HG02759 (cell line): ENCODE results near the gene ATP7B.
"Not testable (repeated sequence)": the region's sequence is repeated elsewhere in the genome, so short reads cannot be mapped to it uniquely, and the experiment has no call there.

Experiments
- ATAC-seq: cut with Tn5 transposase; IDR thresholded peaks from one replicate; pipeline ENCODE4 v1.9.1; 2021; ENCODE audit warnings: mild to moderate bottlenecking, moderate library complexity; ENCODE audit not compliant: unreplicated experiment

ATP7B gene

GRCh38 chr13:52006523-52007245, 4.6 kb downstream of the ATP7B start:
- ATAC-seq, result no peak

DNA sequence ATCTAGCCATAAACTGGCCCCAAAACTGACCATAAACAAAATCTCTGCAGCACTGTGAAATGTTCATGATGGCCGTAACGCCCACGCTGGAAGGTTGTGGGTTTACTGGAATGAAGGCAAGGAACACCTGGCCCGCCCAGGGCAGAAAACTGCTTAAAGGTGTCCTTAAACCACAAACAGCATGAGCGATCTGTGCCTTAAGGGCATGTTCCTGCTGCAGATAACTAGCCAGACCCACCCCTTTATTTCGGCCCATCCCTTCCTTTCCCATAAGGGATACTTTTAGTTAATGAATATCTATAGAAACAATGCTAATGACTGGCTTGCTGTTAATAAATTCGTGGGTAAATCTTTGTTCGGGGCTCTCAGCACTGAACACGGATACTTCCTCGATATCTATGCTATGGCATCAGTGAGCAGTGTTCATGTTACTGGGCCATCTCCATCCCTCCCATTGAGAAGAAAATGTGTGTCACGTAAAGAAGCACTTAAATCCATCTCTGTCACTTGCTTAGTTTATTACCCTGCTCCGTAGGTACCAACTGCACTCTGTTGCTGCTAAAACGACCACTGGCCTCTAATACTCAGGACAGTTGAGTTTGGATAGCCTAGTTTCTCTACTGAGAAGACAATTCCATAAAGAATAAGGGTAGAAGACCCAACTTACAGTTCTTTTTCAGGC, 5.3 kb downstream of the ATP7B start:
- no peak for ATAC-seq

DNA sequence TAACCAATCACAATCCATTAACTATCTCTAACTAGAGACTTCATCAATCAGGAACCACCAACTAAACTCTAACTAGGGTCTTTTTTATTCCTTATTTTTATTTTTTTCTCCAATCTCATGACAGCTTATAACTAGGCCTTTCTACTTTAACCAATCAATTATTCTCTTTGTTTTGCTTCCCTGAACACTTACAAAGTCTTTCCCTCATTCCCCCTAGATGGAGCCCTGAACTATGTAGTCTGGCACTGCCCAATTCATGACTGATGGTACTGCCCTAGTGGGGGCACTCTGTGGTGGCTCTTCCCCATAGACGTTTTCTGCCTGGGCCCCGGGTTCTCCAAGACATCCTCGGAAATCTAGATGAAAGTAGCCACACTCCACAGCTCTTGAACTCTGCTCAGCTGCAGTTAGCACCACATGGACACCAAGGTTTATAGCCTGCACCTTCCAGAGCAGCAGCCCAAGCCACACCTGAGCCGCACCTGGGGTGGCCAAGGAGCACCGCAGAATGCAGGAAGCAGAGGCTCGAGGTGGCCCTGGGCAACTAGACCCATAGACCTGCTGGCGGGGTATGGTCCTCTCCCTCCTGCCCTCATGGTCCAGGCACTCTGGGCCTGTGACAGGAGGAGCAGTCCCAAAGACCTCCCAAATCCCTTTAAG, 6.6 kb downstream of the ATP7B start:
- no peak for ATAC-seq

DNA sequence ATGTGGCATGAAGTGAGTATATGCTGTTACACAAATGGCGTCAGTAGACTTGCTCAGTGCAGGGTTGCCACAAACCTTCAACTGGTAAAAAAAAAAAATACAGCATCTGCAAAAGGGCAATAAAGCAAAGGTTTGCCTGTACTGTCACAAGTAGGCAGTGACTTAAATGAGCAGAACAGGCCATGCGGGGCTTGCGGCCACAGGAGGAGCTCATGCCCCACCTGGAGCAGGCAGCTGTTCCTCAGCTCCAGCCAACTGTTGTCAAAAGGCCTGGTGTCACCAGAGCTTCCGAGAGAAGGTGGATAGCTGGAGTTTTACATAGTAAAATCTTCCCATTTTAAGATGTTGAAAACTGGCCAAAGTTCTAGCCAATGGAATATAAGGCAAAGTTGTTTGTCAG, 7.7 kb downstream of the ATP7B start:
- ATAC-seq, result no peak

DNA sequence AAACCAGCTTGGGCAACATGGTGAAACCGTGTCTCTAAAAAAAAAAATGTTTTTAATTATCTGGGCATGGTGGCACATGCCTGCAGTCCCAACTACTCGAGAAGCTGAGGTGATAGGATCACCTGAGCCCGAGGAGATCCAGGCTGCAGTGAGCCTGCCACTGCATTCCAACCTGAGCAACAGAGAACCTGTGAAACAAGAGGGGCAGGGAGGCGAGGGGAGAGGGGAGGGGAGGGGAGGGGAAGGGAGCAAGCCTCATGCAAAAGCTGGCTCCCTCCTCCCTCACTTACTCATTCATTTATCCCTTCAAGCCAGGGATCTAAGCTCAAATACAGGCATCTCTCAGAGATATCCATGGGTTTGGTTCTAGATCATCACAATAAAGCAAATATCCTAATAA, 8.9 kb downstream of the ATP7B start:
- no peak for ATAC-seq

GRCh38 chr13:52001120-52001731, 10.0 kb downstream of the ATP7B start:
- ATAC-seq, result peak; percentile 73

DNA sequence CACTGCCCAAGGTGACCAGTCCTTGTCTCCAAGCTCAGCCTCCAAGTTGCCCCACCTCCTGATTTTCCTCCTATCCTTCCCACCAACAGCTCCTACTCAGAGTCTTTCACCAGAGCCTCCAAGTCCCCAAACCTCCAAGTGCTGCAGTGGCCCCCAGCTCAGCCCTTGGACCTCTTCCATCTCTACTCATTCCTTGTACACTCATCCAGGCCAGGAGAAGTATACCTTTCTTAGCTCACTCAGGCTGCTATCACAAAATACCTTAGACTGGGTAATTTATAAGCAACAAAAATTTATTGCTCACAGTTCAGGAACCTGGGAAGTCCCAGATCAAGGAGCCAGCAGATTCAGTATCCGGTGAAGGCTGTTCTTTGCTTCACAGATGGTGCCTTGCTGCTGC, 11.3 kb downstream of the ATP7B start:
- no peak for ATAC-seq

- no peak for ATAC-seq
These were observed 11.7 kb downstream of the ATP7B start for GRCh38 chr13:51999510-51999911.

- no peak for ATAC-seq
These were observed 12.3 kb downstream of the ATP7B start for GRCh38 chr13:51998723-51999509.

DNA sequence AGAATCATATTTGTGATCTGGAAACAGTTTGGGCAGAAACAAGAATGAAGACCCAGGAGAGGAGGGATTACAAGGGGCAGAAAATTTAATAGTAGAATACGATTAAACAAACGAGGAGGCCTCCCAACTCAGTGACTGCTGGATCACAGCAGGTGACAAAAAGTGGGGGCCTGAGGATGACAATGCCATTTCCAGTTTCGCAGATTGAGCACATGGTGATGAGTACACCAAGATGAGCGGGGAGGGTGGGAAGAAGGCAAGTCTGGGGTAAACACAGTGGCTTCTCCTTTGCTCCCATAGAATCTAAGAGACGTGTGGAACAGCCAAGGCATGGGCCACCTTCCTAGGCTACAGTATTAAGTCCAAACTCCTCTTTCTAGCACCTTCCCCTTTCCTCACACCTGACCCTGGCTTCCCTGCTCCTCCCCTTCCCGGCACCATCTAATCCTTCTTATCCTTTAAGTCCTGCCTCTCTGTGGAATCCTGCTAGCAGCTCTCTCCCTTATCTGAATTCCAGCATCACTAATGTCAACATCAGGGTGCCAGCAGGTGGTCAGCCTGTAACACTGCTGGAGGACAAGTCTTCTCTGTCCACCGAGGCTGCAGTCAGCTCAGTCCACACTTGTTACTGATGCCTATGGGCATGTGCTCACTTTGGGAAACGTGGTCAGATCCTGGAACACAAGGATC, 13.5 kb downstream of the ATP7B start:
- no peak for ATAC-seq

GRCh38 chr13:51997186-51997585, 14.1 kb downstream of the ATP7B start:
- ATAC-seq, result no peak

GRCh38 chr13:51996641-51997040, 14.6 kb downstream of the ATP7B start:
- ATAC-seq, result no peak

DNA sequence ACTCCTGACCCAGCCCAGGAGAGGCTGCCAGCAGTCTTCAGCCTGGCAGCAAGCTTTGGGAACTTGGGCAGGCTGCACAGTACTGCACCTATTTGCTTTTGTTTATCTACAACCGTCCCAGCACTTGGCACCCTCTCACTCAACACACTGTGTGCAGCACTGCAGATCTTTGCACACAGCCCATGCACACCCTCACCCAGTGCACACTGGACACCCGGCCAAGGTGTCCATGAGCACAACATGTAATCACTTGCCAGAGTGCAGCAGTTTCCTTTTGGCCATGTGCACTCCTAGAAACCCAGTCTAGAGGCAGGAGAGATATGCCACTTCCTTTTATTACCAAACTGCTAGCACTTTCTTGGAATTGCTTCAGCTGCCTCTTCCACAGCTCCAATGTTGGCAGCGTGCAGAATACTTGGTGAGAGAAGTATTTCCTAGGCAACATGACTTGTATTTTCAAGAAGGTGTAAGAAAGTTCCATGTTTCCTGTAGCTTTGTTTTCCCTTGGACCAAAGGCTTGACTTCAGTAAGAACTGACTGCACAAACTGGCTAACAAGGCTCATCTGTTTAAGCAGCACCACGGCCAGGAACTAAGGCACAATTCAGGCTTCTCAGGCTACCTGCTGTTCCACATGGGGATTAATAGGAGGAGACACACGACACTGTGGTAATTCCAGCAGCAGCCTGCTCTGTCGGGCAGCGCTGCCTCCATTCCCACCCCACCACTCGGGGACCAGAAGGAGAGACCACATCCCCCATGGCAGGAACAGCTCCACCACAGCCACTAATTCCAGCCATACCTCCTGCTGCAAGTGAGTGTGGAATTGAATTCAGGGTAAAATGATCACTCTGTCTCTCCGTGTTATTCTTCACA, 15.3 kb downstream of the ATP7B start:
- ATAC-seq, result no peak

GRCh38 chr13:51993713-51994112, 17.5 kb downstream of the ATP7B start:
- no peak for ATAC-seq

GRCh38 chr13:51988988-51989618, 22.1 kb downstream of the ATP7B start:
- ATAC-seq, result no peak

DNA sequence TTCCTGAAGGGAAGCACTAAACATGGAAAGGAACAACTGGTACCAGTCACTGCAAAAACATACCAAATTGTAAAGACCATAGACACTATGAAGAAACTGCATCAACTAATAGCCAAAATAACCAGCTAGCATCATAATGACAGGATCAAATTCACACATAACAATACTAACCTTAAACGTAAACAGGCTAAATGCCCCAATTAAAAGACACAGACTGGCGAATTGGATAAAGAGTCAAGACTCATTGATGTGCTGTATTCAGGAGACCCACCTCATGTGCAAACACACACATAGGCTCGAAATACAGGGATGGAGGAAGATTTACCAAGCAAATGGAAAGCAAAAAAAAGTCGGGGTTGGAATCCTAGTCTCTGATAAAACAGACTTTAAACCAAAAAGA, 26.3 kb downstream of the ATP7B start:
- not testable (repeated sequence) for ATAC-seq

DNA sequence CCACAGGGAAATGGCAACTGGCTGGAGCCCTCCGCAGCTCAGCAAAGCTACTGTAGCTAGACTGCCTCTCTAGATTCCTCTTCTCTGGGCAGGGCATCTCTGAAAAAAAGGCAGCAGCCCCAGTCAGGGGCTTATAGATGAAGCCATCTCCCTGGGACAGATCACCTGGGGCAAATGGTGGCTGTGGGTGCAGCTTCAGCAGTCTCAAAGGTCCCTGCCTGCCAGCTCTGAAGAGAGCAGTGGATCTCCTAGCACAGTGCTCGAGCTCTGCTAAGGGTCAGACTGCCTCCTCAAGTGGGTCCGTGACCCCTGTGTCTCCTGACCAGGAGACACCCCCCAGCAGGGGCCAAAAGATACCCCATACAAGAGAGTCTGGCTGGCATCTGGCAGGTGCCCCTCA, 28.0 kb downstream of the ATP7B start:
- ATAC-seq, result not testable (repeated sequence)

- ATAC-seq, result no peak
These were observed 29.9 kb downstream of the ATP7B start for GRCh38 chr13:51981355-51981754.

- no peak for ATAC-seq
These were observed 30.3 kb downstream of the ATP7B start for GRCh38 chr13:51980908-51981307.
